ENCODE results near the gene SLC39A11. TPM values are rescaled to one million over a fixed set of nuclear protein-coding genes. Genes with fewer than 3 reads are reported as not detected.

The SLC39A11 gene
- total RNA-seq, 1 donor from 2014 or later, result 13.0 TPM

- no peaks in the 10 kb centered on the region for H3K27me3 ChIP-seq (ENCODE audit: control insufficient read depth in 3 of 3, insufficient read depth in 3 of 3, low read length in 3 of 3)
- no peaks in the 10 kb centered on the region for H3K9me3 ChIP-seq (ENCODE audit: control insufficient read depth in 3 of 3, low read length in 3 of 3)
- no peak overlapping the region for H3K4me3 ChIP-seq (ENCODE audit: low read length in 3 of 3)
- H3K27ac ChIP-seq (ENCODE audit: low read depth, low read length), result no peak overlapping the region
- no peak overlapping the region for H3K9ac ChIP-seq (ENCODE audit: low read depth in 1 of 3, low read length in 3 of 3)
- no peaks in the 10 kb centered on the region for H3K36me3 ChIP-seq (ENCODE audit: control insufficient read depth in 3 of 3, insufficient read depth in 3 of 3, low read length in 3 of 3)
- peaks cover 3 to 7% (median 5%) of the 10 kb centered on the region in 3 donors for H3K4me1 ChIP-seq (ENCODE audit: control insufficient read depth in 3 of 3, insufficient read depth in 3 of 3, low read length in 3 of 3)
Observed at GRCh38 chr17:73050797-73051196, 41.7 kb downstream of the SLC39A11 start.

- no peaks in the 10 kb centered on the region for H3K36me3 ChIP-seq (ENCODE audit: control insufficient read depth in 3 of 3, insufficient read depth in 3 of 3, low read length in 3 of 3)
- H3K4me1 ChIP-seq (ENCODE audit: control insufficient read depth in 3 of 3, insufficient read depth in 3 of 3, low read length in 3 of 3), result peaks cover 6 to 12% (median 10%) of the 10 kb centered on the region in 3 donors
- no peaks in the 10 kb centered on the region for H3K27me3 ChIP-seq (ENCODE audit: control insufficient read depth in 3 of 3, insufficient read depth in 3 of 3, low read length in 3 of 3)
- H3K4me3 ChIP-seq (ENCODE audit: low read length in 3 of 3), result no peak overlapping the region
- no peaks in the 10 kb centered on the region for H3K9me3 ChIP-seq (ENCODE audit: control insufficient read depth in 3 of 3, low read length in 3 of 3)
- H3K9ac ChIP-seq (ENCODE audit: low read depth in 1 of 3, low read length in 3 of 3), result no peak overlapping the region
- no peak overlapping the region for H3K27ac ChIP-seq (ENCODE audit: low read depth, low read length)
Observed at GRCh38 chr17:73048170-73048569, 44.3 kb downstream of the SLC39A11 start.

- no peaks in the 10 kb centered on the region for H3K36me3 ChIP-seq (ENCODE audit: control insufficient read depth in 3 of 3, insufficient read depth in 3 of 3, low read length in 3 of 3)
- no peaks in the 10 kb centered on the region for H3K27me3 ChIP-seq (ENCODE audit: control insufficient read depth in 3 of 3, insufficient read depth in 3 of 3, low read length in 3 of 3)
- H3K9ac ChIP-seq (ENCODE audit: low read depth in 1 of 3, low read length in 3 of 3), result no peak overlapping the region
- no peak overlapping the region for H3K27ac ChIP-seq (ENCODE audit: low read depth, low read length)
- H3K9me3 ChIP-seq (ENCODE audit: control insufficient read depth in 3 of 3, low read length in 3 of 3), result no peaks in the 10 kb centered on the region
- H3K4me3 ChIP-seq (ENCODE audit: low read length in 3 of 3), result no peak overlapping the region
- H3K4me1 ChIP-seq (ENCODE audit: control insufficient read depth in 3 of 3, insufficient read depth in 3 of 3, low read length in 3 of 3), result peaks cover 11 to 15% (median 15%) of the 10 kb centered on the region in 3 donors
Observed at GRCh38 chr17:73045724-73046123, 46.8 kb downstream of the SLC39A11 start.

GRCh38 chr17:73043686-73044581, 48.6 kb downstream of the SLC39A11 start:
- no peaks in the 10 kb centered on the region for H3K9me3 ChIP-seq (ENCODE audit: control insufficient read depth in 3 of 3, low read length in 3 of 3)
- no peaks in the 10 kb centered on the region for H3K27me3 ChIP-seq (ENCODE audit: control insufficient read depth in 3 of 3, insufficient read depth in 3 of 3, low read length in 3 of 3)
- peaks cover 8 to 11% (median 10%) of the 10 kb centered on the region in 3 donors for H3K4me1 ChIP-seq (ENCODE audit: control insufficient read depth in 3 of 3, insufficient read depth in 3 of 3, low read length in 3 of 3)
- no peaks in the 10 kb centered on the region for H3K36me3 ChIP-seq (ENCODE audit: control insufficient read depth in 3 of 3, insufficient read depth in 3 of 3, low read length in 3 of 3)
- H3K9ac ChIP-seq (ENCODE audit: low read depth in 1 of 3, low read length in 3 of 3), result no peak overlapping the region
- no peak overlapping the region for H3K27ac ChIP-seq (ENCODE audit: low read depth, low read length)
- no peak overlapping the region for H3K4me3 ChIP-seq (ENCODE audit: low read length in 3 of 3)

GRCh38 chr17:73042809-73043685, 49.4 kb downstream of the SLC39A11 start:
- Histone ChIP-seq H3K27ac (ENCODE audit: low read depth, low read length) (no peak overlapping the region), H3K36me3 (ENCODE audit: control insufficient read depth in 3 of 3, insufficient read depth in 3 of 3, low read length in 3 of 3) (no peaks in the 10 kb centered on the region), H3K4me1 (ENCODE audit: control insufficient read depth in 3 of 3, insufficient read depth in 3 of 3, low read length in 3 of 3) (peaks cover 8 to 10% (median 8%) of the 10 kb centered on the region in 3 donors)

GRCh38 chr17:73042225-73042624, 50.3 kb downstream of the SLC39A11 start:
- no peaks in the 10 kb centered on the region for H3K36me3 ChIP-seq (ENCODE audit: control insufficient read depth in 3 of 3, insufficient read depth in 3 of 3, low read length in 3 of 3)
- no peak overlapping the region for H3K4me3 ChIP-seq (ENCODE audit: low read length in 3 of 3)
- H3K27ac ChIP-seq (ENCODE audit: low read depth, low read length), result no peak overlapping the region
- no peaks in the 10 kb centered on the region for H3K9me3 ChIP-seq (ENCODE audit: control insufficient read depth in 3 of 3, low read length in 3 of 3)
- H3K27me3 ChIP-seq (ENCODE audit: control insufficient read depth in 3 of 3, insufficient read depth in 3 of 3, low read length in 3 of 3), result no peaks in the 10 kb centered on the region
- peaks cover 8 to 13% (median 12%) of the 10 kb centered on the region in 3 donors for H3K4me1 ChIP-seq (ENCODE audit: control insufficient read depth in 3 of 3, insufficient read depth in 3 of 3, low read length in 3 of 3)
- no peak overlapping the region for H3K9ac ChIP-seq (ENCODE audit: low read depth in 1 of 3, low read length in 3 of 3)

More at GRCh38 chr17:73042809-73043685, 49.4 kb downstream of the SLC39A11 start:
- Histone ChIP-seq H3K4me3 (ENCODE audit: low read length in 3 of 3) (no peak overlapping the region), H3K9ac (ENCODE audit: low read depth in 1 of 3, low read length in 3 of 3) (no peak overlapping the region), H3K27me3 (ENCODE audit: control insufficient read depth in 3 of 3, insufficient read depth in 3 of 3, low read length in 3 of 3) (no peaks in the 10 kb centered on the region), H3K9me3 (ENCODE audit: control insufficient read depth in 3 of 3, low read length in 3 of 3) (no peaks in the 10 kb centered on the region)

GRCh38 chr17:73039282-73039681, 53.2 kb downstream of the SLC39A11 start:
- Histone ChIP-seq H3K36me3 (ENCODE audit: control insufficient read depth in 3 of 3, insufficient read depth in 3 of 3, low read length in 3 of 3) (no peaks in the 10 kb centered on the region), H3K27me3 (ENCODE audit: control insufficient read depth in 3 of 3, insufficient read depth in 3 of 3, low read length in 3 of 3) (no peaks in the 10 kb centered on the region), H3K9ac (ENCODE audit: low read depth in 1 of 3, low read length in 3 of 3) (no peak overlapping the region), H3K9me3 (ENCODE audit: control insufficient read depth in 3 of 3, low read length in 3 of 3) (no peaks in the 10 kb centered on the region), H3K27ac (ENCODE audit: low read depth, low read length) (no peak overlapping the region), H3K4me1 (ENCODE audit: control insufficient read depth in 3 of 3, insufficient read depth in 3 of 3, low read length in 3 of 3) (peaks cover 8 to 15% (median 13%) of the 10 kb centered on the region in 3 donors), H3K4me3 (ENCODE audit: low read length in 3 of 3) (no peak overlapping the region)

- Histone ChIP-seq H3K36me3 (ENCODE audit: control insufficient read depth in 3 of 3, insufficient read depth in 3 of 3, low read length in 3 of 3) (no peaks in the 10 kb centered on the region), H3K27ac (ENCODE audit: low read depth, low read length) (no peak overlapping the region), H3K27me3 (ENCODE audit: control insufficient read depth in 3 of 3, insufficient read depth in 3 of 3, low read length in 3 of 3) (no peaks in the 10 kb centered on the region), H3K4me3 (ENCODE audit: low read length in 3 of 3) (no peak overlapping the region), H3K9me3 (ENCODE audit: control insufficient read depth in 3 of 3, low read length in 3 of 3) (no peaks in the 10 kb centered on the region), H3K9ac (ENCODE audit: low read depth in 1 of 3, low read length in 3 of 3) (no peak overlapping the region), H3K4me1 (ENCODE audit: control insufficient read depth in 3 of 3, insufficient read depth in 3 of 3, low read length in 3 of 3) (peaks cover 8 to 20% (median 17%) of the 10 kb centered on the region in 3 donors)
Observed at GRCh38 chr17:73031472-73031871, 61.0 kb downstream of the SLC39A11 start.

- Histone ChIP-seq H3K27me3 (ENCODE audit: control insufficient read depth in 3 of 3, insufficient read depth in 3 of 3, low read length in 3 of 3) (no peaks in the 10 kb centered on the region), H3K9ac (ENCODE audit: low read depth in 1 of 3, low read length in 3 of 3) (no peak overlapping the region), H3K4me1 (ENCODE audit: control insufficient read depth in 3 of 3, insufficient read depth in 3 of 3, low read length in 3 of 3) (peaks cover 8 to 20% (median 17%) of the 10 kb centered on the region in 3 donors), H3K36me3 (ENCODE audit: control insufficient read depth in 3 of 3, insufficient read depth in 3 of 3, low read length in 3 of 3) (no peaks in the 10 kb centered on the region), H3K9me3 (ENCODE audit: control insufficient read depth in 3 of 3, low read length in 3 of 3) (no peaks in the 10 kb centered on the region), H3K4me3 (ENCODE audit: low read length in 3 of 3) (no peak overlapping the region), H3K27ac (ENCODE audit: low read depth, low read length) (no peak overlapping the region)
Observed at GRCh38 chr17:73030995-73031394, 61.5 kb downstream of the SLC39A11 start.
